Measurements from ENCODE around the gene PCSK5.

Gene PCSK5

DNA sequence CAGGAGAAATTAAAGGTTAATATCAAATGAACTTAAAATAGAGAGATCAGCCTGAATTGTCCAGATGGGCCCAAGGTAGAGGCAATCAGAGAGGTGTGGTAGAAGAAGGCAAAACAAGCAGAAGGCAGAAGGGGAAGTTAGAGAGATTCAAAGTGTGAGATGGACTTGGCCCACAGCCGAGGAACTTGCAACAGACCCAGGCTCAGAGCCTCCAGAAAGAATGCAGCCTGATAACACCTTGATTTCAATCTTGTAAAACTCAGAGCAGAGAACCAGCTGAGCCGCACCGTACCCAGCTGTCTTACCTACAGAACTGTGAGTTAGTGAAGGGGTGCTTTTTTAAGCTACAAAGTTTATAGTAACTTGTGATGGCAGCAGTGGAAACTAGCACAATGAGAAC lies 312.9 kb downstream of the PCSK5 start:
- no peak for DNase-seq

DNA sequence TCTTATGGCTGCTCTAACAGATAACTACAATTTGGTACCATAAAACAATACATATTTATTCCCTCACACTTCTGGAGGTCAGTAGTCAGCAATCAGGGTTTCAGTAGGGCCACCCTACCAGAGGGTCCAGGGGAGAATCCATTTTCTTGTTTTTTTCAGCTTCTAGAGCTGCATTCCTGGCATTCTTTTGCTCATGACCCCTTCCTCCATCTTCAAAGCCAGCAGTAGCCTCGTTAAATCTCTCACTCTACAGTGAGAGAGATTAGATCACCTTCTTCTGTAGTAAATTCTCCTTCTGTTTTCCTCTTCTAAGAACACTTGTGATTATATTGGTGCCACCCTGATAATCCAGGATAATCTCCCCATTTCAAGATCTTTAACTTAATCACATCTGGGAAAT lies 316.3 kb downstream of the PCSK5 start:
- no peak for DNase-seq

DNA sequence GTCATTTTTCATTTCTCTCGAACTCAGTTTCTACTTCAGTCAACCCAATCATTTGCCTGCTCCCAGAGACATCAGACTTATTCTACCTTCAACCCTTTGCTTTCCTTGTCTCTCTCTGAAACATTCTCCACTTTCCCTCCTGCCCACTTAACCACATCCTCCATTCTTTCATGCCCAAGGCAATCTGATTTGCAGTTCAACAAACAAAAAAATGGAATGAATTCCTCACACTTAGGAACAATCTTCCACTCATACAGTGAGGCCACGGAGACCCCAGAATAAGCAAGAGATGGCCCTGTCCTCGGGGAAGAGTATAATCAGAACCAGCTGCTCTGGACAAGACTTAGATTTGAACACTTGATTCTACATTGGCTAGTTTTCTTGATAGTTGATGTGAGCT lies 323.3 kb downstream of the PCSK5 start:
- no peak for DNase-seq

DNA sequence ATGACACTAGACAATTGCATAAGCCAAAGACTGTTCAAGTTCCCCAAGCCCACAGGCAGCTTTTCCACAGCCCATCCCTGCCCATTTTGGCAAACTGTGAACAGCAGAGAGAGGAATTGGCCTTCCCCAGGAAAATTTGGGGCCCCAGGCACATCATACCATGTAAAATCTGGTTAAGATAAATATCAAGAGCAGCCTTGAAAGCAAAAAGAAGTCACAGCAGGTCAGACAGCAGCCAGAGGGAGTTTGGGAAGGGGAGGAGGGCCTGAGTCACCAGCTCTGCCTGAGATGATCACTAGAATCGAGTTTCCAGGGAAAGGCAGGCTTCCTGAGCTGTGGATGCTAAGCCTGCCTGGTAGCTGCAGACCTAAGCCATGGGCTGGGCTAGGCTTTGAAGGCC lies 324.6 kb downstream of the PCSK5 start:
- DNase-seq = no peak

DNA sequence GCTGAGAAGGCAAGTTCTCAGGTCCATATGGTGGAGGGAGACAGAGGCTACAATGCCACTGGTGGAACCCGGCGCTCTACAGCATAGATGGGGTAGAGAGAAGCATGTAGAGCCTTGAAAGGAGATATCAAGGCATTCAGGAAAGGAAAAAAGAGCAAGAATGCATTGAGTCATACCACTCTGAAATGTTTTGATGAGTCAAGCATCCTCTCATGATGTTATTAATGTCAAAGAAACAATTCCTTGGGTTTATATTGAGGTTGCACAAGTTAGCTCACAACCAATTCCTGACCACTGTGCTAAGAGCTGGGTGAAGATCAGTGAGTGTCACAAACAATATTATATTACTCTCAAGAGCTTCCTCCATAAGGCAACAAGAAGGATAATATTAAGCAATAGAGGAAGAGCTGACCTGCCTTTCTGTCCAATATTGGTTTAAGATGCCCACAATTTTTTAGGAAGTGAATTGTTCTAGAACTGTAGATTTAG lies 325.7 kb downstream of the PCSK5 start:
- no peak for DNase-seq

DNA sequence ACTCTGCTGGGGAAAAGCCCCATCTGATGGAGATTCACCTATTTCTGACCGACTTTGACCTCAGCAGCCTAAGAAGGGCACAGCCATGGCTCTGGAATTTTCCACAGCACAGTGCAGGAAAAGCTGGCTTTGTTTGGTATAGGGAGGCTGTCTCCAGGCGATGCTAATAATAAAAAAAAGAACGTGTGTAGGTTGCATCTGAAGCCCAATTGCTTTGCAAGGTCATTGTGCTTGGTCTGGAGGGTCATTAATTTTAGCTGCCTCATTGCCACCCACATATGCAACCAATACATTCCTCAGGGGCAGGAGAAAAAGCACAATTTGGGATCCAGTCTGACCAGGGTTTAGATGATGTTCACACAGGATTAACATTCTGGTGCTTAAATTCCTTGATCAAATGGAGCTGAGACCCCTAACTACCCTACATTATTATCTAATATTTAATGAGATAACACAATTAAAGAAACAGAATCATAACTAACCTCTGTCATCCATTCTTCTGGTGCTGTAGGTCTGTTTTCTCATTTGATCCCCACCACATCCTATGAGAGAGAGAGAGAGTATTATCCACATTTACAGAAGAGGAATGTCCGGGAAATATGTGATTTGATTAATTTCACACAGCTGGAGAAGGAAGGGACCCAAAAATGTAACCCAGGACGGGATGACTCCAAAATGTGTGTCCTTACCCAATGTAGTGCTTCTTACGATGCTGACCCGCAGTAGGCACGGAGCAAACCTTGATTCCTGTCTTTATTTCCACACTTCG lies 327.8 kb downstream of the PCSK5 start:
- DNase-seq = no peak

DNA sequence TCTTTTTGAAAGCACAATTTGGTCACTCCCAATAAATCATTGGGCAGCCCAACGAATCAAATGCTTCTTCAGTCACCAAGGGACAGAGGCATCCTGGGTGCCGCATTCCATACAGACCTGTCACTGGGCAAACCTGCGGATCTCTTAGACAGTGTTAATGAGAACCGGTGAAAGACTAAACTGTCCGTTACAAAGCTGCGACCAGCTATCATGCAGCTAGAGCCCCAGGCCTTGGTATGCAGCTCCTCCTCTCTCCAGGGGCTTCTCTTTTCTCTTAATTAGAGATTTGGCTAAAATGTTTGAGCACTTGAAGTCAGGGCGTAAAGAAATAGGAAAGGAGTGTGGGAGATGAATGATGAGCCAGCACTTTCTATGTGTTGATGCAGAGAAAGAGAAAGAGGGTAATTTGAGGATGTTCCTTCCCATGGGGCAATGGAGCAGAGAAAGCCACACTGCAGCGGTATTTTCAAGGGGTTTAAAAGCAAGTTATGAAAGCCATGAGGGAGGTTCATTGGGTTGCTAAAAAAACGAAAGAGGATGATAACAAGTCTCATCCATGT lies 328.5 kb downstream of the PCSK5 start:
- DNase-seq = no peak

DNA sequence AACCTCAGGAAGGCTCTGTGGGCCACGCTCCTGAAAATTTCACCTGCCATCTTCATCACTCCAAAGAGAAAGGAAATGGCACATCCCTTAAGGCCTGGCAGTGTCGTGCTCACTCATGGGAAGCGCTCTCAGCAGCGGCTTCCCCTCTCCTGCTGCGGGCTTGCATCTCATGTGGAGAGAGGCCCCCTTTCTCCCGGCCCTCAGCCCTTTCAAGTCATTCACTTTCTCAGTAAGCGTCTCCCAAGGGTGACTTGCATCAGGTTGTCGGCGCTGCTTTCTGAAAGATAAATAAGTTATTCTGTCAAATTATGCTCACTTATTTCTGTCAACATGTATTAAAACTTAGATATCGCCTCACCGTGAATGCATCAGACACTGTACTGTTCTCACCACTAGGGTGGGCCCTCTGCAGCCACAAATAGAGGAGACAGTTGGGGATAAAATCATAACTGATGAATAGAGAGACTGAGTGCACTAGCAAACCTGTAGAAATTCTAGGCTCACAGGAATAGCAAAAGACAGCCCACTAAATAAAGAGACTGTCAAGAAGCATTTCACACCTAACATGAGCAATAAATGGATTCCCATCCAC lies 329.2 kb downstream of the PCSK5 start:
- no peak for DNase-seq

DNA sequence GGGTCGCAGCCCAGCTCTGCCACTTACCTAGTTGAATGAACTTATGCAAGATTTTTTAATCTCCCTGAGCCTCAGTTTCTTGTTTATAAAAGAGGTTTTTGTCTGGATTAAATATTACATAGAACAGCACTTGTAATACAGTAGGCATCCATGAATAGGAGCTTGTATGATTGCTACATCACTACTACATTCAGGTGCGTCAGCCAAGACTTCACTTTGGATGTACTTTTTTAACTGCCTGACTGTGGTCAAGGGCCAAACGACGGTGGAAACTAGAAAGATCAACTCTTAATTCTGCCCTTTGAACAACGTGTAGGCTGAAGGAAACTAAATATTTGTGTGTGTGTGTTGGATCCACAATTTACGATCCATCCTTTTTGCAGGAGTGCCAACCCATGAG lies 330.9 kb downstream of the PCSK5 start:
- no peak for DNase-seq

DNA sequence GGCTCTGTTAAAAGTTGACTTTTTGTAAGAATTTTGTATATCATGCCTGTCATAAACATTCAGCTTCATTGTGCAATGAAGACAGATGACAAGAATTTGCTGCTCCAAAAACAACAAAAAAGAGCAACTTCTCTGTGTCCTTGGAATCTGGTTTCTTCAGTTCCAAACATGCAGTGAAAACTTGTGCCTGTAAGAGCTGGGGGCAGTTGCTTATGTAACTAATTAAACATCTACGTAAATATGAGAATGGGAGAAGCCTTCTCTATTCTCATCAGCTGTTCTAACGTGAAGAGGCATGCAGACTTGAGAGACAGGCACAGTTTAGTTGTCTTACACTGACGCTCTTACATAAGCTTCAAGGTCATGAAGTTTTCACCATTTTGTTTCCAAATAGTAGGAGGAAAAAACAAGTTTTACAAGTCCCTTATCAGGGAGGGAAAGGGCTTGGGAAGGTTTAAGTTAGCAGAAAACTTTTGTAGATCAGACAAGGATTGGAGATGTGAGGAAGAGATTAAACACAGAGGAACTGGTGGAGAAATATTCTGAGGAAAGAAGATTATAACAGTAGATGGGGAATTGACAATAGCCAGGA lies 333.4 kb downstream of the PCSK5 start:
- DNase-seq = no peak

DNA sequence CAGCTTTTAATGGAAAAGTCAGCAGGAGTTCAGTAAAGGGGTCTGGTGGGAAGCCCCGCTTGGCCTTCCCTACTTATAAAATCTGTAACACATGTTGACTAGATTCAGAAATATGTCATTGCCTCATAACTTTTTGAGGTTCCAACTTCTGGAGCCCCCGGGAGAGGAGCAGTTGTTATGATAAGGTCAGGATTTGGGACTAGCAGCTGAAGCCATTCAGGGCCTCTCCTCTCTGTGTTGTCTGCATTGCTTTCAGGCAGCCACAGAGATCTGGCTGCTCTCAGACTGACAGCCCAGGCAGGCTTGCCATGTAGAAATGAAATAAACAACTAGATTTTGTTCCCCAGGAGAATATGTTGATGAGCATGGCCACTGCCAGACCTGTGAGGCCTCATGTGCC lies 336.7 kb downstream of the PCSK5 start:
- no peak for DNase-seq

DNA sequence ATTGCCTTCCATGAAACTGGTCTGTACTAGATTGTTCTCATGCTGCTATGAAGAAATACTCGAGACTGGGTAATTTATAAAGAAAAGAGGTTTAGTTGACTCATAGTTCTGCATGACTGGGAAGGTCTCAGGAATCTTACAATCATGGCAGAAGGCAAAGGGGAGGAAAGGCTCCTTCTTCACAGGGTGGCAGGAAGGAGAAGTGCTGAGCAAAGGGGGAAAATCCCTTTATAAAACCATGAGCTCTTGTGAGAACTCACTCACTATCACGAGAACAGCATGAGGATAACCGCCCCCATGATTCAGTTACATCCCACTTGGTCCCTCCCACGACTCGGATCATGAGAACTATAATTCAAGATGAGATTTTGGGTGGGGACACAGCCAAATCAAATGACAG lies 340.5 kb downstream of the PCSK5 start:
- DNase-seq = no peak

DNA sequence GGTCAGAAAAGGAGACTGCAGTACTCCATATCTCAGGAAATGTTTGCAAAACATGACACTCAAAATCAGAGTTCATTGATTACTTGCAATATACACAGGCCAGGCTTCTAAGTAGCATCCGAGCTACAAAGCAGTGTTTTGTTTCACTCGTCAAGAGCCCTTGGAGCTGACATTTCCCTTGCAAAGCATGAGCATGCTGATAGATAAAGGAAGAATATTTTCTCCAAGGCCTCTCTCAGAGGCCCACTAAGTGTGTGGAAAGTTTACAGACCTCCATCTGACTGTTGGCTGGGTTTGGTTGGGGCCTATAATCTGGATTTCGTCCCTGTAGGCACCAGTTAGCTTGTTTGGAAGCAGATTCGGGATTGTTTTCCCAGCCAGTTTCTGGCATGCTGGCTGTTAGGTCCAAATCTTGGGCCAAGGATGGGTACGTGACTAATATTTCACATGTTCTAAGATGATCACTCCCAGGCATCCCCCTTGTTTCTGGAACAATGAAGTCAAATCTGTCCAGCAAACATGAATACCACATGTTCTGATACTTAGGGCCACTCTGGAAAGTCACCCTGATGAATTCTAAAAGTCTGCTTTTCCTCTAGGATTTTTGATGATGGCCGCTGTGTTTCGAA lies 342.5 kb downstream of the PCSK5 start:
- DNase-seq = no peak

DNA sequence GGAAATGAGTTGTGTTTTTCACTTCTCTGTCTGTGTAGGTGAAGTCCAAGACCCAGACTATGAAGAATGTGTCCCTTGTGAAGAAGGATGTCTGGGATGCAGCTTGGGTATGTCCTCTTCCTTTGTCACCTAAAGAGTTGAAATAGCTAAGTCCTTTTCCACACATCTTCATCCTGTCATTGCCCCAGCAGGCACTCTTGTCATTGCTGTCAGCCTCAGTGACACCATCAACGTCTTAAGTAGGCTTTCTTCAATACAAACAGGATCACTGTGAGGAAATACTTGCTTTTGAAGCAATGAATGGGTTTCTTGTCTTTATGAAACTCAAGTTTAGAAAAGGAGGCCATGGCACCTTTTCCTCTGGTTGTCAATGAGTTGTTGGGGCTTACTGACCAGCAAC lies 350.1 kb downstream of the PCSK5 start:
- DNase-seq = no peak

DNA sequence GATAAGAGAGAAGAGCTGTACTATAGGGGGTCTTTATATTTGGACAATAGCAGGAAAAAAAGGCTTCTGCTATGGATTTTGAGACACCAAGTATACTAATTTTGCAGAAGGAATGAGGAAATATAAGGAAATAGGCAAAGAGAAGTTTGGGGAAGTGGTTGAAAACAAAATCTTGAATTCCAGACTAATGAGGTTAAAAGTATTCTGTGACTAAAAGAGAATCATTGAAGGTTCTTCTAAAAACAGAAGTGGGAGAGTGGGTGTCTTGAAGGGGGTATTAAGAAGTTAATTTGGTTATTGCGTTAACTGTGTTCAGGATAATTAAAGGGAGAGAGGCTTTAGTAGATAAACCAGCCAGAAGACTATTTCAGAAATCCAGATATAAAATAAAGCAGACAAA lies 355.0 kb downstream of the PCSK5 start:
- DNase-seq = no peak

DNA sequence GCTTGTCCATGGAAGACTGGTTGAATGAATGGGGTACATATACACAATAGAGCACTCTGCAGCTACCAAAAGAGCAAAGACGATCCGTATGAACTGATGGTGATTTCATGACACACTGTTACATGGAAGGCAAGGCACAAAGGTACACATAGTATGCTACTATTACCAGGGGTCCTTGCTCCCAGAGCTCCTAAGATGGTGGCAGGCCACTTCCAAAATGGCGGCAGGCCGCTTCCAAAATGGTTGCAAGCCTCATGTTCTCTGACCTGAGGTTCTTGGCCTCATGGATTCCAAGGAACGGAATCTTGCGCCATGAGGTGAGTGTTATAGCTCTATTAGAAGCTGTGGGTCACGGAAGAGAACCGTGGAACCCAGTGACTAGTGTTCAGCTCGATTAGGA lies 356.2 kb downstream of the PCSK5 start:
- no peak for DNase-seq

DNA sequence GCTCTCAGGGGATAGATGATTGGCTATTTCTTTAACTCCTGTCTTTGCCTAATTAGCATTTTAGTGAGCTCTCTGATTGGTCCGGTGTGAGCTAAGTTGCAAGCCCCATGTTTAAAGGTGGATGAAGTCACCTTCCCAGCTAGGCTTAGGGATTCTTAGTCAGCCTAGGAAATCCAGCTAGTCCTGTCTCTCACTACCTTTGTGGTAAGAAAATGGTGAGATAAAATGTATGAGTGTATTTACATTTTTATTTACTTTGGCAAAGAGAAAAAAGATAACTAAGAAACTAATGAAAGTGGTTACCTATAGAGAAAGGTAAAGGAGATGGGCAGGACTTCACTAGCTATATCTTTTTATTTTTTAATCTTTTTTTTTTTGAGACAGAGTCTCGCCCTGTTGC lies 357.0 kb downstream of the PCSK5 start:
- DNase-seq = no peak

DNA sequence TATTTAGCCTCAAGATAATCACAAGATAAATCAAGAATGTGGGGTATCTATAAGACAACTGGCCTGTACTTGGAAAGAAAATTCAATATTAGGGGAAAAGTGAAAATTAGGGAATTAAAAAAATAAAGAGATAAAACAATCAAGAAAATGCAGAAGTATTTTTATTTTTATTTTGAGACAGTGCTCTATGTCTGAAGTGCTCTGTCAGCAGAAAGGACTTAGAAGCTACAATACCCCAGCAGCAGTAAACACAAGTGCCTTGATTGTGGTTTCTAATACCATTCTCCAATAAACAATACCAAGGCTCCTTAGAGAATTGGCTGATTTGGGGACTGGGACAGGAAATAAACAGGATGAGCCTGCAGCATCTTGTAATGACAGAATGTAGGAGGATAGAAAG lies 358.8 kb downstream of the PCSK5 start:
- no peak for DNase-seq

DNA sequence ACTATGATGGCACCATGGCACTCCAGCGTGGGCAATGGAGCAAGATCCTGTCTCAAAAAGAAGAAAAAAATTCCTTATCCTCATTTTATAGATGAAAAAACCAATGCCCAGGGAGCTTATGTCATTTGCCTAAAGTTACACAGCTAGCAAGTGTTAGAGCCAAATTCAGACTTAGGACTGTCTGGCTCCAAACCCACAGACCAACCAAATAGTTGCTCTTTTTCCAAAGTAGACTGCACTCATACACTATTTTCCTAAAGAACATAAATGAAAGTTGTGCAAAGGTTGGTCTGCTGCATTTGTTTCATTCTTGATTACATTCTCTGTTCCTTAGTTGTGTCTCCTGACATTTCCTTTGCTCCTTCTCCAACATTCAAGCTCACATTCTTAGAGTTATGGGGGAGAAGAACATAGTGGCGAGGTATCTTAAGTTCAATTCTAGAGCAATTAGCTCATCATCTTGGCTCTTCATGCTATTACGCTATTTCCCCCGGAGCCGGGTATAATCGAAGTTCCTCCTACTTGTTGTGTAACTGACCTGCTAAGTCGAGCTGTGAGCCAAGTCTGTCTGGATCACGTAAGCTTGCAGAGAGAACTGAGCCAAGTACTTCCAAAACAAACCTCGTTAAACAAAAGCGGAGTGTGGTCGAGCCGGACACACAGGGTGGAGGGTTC lies 365.4 kb downstream of the PCSK5 start:
- DNase-seq = no peak

DNA sequence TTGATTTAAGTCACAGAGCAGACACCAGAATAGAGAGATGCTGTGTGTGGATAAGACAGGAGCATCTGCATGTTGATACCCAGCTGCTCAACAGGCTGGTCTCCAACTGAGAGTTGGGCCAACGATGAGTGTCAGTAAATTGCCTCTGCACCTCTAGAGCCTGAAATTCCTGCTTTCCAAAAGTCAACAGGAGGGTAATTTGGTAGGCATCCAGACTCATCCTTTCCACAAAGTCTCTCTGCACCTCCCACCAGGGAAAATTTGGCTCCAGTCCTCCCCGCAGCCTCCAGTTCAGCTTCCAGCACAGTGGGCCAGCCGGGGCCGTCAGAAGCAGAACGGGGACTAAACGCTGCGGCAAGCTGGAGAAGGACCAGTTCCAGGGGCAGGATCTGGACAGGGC lies 366.8 kb downstream of the PCSK5 start:
- no peak for DNase-seq

DNA sequence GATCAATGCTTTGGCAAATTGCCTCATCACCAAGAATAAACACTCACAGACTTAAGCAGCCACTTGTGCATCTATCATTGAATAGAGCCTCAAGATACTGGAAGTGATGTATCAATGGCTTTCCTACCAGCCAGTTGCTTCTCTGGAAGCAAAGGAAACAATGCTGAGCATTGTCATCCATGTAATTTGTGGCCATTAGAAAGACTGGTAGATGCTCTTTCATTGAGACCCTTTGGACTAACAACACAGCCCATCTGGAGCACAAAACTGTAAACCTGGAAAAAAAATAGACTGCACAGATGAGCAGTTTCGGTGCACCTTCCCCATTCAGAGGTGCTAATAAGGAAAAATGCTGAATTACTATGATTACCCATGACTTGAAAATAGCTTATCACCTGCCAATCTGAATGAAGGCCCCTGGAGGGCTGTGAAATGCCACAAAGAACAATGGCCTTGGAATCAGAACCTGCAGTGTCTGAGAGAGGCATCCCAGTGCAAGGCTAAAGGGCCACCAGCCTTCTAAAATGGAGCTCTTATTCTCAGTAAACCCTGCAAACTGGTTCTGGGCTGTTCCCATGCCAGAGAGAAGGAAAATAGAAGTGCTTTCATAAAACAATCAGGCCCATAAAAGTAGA lies 376.3 kb downstream of the PCSK5 start:
- no peak for DNase-seq

DNA sequence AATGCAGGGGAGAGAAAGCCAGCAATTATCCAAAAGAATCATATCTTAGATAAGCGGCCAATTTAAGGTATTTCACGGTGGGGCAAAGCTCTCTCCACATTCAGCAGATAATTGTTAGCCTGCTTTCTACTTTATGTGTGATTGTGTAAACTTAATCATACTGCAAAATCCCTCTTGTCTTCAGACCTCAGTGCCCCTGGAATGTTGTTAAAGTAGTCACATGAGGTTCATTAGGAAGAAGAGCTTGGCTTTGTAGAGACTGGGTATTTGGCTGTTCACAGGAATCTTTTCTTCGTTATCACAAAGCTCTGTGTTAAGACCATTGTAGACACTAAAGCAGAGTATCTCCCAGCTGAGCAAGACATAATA lies 376.8 kb downstream of the PCSK5 start:
- no peak for DNase-seq

DNA sequence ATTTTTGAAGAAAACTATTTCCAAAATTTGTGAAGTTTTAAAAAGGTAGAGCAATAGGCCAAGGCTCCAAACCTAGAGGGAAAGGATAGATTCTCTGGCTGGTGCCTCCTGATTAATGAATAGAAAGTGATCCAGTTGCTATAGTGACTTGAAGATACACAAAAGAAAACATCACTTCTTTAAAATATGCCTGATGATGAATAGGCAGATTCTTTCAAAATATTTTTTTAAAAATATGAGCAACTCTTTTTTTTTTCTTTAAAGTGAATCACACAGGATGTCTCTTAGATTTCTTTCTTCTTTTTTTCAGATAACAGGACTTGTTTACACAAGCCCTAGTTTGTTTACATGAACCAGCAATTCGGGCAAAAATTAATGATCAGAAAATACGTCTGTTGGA lies 379.3 kb downstream of the PCSK5 start:
- no peak for DNase-seq

Data from effector CD4-positive, alpha-beta T cell (primary cell).